Activated T-cell treated with anti-CD3 and anti-CD28 coated beads for 24 hours (primary cell): ENCODE measurements around the gene GNAT3.

Experiments used
- DNase-seq: peaks from one replicate; pipeline ENCODE4 v3.0.0-alpha.2; 2020; ENCODE audit warnings: low read depth

The GNAT3 gene

GRCh38 chr7:80511964-80512363 lies at the start of gene GNAT3:
GNAT3 (minus strand) TSS chr7:80512064; CDS start chr7:80511926, 138 bp downstream.
- DNase-seq, result no peak

GRCh38 chr7:80558116-80558515 lies 46.3 kb upstream of the GNAT3 start:
- no peak for DNase-seq

GRCh38 chr7:80552031-80552694 lies 40.3 kb upstream of the GNAT3 start:
- no peak for DNase-seq

DNA sequence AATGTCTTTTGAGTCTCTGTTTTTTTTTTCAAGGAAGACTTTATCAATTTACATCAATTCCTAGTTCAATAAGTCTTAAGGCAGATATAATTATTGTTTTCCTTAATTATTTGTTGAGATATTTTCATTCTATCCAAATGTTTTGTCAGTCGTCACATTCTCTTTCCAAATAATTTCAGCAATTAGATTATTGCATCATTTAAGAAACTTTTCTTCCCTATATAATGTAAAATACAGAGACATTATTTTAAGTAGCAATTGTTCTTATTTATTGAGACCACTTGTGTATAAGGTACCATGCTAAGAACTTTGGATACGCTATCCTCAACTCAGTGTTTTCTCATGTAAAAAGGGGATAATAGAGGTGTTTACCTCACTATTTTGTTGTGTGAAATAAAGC lies 38.1 kb upstream of the GNAT3 start:
- DNase-seq, result no peak

- DNase-seq, result no peak
These were observed 37.1 kb upstream of the GNAT3 start for GRCh38 chr7:80548840-80549530.

GRCh38 chr7:80542398-80542797 lies 30.5 kb upstream of the GNAT3 start:
- no peak for DNase-seq

GRCh38 chr7:80540836-80541235 lies 29.0 kb upstream of the GNAT3 start:
- no peak for DNase-seq

DNA sequence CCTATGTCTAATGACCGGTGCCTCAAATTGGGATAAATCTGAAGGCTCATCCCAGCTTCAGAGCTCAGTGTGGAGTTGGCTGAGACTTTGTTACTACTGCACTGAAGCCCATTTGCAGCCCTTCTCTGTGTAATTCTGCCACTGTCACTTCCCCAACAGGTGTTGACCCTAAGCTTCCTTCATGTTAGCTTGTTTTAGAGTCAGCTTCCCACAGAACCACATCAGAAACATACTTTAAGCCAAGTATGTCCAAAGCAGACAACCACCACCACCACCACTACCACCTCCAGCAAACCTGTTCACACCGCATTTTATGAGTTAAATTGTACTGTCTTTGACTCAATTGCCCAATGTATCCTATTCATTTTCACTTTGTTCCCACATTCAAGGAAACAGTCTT lies 25.2 kb upstream of the GNAT3 start:
- DNase-seq, result no peak

- no peak for DNase-seq
These were observed 24.6 kb upstream of the GNAT3 start for GRCh38 chr7:80536426-80536825.

DNA sequence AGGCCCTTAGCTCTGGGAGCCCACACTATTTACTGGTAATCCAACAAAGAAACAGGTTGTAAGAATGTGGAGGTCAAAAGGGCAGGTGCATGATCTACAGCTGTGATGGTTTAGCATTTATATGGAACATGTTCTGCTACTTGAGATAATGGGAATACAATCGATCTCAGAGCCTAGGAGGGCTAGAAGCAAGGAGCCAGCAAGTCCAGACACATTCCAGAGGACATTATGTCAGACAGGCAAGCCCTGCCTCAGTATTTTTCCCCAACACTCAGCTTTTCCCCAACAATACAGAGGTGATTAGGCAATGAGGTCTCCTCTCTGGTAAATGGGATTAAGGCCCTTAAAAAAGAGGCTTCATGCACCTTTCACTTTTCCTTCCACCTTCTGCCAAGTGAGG lies 21.4 kb upstream of the GNAT3 start:
- DNase-seq, result no peak

DNA sequence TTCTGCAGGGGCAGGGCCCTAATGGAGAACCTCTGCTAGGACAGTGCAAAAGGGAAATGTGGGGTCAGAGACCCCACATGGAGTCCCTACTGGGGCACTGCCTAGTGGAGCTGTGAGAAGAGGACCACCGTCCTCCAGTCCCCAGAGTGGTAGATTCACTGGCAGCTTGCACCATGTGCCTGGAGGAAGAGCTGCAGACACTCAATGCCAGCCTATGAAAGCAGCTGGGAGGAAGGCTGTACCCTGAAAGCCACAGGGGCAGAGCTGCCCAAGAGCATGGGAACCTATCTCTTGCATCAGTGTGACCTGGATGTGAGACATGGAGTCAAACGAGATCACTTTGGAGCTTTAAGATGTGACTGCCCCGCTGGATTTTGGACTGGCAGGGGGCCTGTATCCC lies 20.3 kb upstream of the GNAT3 start:
- DNase-seq, result no peak

GRCh38 chr7:80530136-80530535 lies 18.3 kb upstream of the GNAT3 start:
- DNase-seq, result no peak

GRCh38 chr7:80529362-80529761 lies 17.5 kb upstream of the GNAT3 start:
- no peak for DNase-seq

DNA sequence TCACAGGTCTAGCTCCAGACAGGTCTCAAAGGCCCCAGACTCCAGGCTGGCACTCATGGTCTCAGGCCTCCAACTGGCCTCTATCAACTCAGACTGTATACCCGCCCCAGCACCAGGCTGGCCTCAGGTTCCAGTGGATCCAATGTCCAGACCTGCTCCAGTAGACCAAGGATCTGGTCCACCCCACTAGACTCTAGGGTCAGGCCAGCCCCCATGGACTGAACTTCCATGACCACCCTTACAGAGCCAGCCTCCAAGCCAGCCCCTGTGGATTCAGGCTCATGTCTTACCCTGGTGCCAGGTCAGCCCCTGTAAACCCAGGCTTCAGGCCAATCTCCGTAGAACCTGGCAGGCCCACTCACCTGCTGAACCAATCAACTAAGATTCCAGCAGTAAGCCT lies 16.8 kb upstream of the GNAT3 start:
- DNase-seq, result no peak

DNA sequence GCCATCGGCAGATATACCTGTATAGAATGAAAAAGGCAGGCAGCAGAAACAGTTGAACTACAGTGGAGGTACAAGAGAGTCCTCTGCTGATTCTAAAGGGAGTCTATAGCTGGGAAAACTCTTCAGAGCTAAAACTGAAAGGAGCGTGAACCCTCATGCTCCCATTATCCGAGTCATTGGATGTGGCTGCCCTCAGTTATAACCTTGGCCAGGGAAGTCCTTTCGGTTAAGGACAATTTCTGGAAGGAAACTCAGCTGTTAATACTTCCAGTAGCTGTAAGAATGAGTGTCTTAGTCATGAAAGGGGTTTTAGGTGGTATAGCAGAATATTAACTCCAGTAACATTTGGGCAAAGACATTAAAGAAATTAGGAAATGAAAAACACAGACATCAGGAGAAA lies 14.6 kb upstream of the GNAT3 start:
- no peak for DNase-seq

GRCh38 chr7:80524693-80525092 lies 12.8 kb upstream of the GNAT3 start:
- no peak for DNase-seq

GRCh38 chr7:80521809-80522208 lies 9.9 kb upstream of the GNAT3 start:
- DNase-seq, result no peak

GRCh38 chr7:80520199-80520598 lies 8.3 kb upstream of the GNAT3 start:
- no peak for DNase-seq

DNA sequence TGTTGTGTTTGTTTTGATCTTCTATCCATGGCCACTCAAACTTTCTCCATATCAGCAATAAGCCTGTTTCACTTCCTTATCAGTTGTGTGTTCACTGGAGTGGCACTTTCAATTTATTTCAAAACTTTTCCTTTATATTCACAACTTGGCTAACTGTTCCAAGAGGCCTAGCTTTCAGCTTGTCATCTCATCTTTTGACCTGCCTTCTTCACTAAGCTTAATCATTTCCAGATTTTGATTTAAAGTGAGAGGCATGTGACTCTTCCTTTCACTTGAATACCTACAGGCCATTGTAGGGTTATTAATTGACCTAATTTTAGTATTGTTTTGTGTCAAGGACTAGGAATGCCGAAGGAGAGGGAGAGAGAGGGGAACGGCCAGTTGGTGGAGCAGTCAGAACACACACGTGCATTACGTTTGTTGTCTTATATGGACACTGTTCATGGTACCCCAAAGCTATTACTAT lies 5.5 kb upstream of the GNAT3 start:
- no peak for DNase-seq

GRCh38 chr7:80515298-80515697 lies 3.4 kb upstream of the GNAT3 start:
- DNase-seq, result no peak

DNA sequence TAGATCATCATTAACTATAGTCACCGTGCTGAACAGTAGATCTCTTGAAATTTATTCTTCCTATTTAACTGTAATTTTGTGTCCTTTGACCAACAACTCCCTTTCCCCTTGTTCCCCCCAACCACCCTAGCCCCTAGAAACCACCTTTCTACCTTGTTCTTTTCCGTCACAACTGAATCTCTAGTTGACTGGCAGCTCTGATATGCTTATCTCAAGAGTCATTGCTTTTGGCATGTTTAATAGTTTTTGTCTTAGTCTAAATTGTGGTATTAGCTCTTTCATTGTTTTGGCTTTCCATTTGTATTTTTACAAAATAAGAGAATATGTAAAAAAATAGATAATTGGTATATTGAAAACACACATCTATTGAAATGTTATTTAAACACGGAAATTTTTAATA lies 1.8 kb downstream of the GNAT3 start:
- no peak for DNase-seq

- no peak for DNase-seq
These were observed 3.4 kb downstream of the GNAT3 start for GRCh38 chr7:80508440-80508839.

- no peak for DNase-seq
These were observed 5.9 kb downstream of the GNAT3 start for GRCh38 chr7:80505900-80506500.
